ENCODE results near the gene LIPC.

LIPC gene

GRCh38 chr15:58517682-58518525 lies 86.1 kb downstream of the LIPC start:
- no peak for DNase-seq (ENCODE audit: low read depth, low spot score)

DNA sequence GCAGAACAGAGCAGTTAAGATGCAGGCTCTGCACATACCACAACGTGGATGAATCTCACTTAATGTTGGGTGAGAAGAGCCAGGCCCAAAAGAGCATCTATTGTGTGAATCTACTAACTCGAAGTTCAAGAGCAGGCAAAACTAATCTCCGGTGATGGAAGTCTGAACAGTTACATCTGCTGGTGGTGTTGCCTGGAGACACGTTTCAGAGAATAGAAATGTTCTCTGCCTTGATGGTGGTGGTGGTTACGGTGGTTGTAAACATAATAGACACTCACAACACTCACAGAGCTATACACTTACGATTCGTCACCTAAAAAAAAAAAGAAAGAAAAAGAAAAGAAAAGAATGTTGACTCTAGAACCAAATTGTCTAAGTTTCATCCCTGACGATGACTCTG lies 86.8 kb downstream of the LIPC start:
- DNase-seq (ENCODE audit: low read depth, low spot score), result no peak

- DNase-seq (ENCODE audit: low read depth, low spot score), result no peak
Measured at GRCh38 chr15:58519516-58519915, 87.7 kb downstream of the LIPC start.

DNA sequence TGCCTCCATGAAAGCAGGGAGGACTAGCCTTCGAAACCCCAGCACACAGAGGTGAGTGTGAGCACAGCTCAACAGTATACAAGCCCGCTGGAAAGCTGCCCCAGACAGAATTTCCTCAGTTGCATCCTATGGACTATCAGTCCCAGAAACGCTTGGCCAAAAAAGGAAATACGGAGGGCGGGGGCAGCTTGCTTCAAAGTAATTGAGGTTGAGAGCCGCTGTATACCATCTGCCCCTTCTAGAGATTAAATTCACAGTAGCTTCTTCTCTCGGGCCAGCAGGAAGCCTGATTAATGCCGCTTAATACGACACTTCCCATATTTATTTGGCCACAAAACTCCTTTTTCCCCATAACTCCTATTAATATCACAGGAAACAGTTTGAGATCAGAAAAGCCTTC lies 88.7 kb downstream of the LIPC start:
- DNase-seq (ENCODE audit: low read depth, low spot score), result no peak

GRCh38 chr15:58520936-58521292 lies 89.1 kb downstream of the LIPC start:
- DNase-seq (ENCODE audit: low read depth, low spot score), result no peak

DNA sequence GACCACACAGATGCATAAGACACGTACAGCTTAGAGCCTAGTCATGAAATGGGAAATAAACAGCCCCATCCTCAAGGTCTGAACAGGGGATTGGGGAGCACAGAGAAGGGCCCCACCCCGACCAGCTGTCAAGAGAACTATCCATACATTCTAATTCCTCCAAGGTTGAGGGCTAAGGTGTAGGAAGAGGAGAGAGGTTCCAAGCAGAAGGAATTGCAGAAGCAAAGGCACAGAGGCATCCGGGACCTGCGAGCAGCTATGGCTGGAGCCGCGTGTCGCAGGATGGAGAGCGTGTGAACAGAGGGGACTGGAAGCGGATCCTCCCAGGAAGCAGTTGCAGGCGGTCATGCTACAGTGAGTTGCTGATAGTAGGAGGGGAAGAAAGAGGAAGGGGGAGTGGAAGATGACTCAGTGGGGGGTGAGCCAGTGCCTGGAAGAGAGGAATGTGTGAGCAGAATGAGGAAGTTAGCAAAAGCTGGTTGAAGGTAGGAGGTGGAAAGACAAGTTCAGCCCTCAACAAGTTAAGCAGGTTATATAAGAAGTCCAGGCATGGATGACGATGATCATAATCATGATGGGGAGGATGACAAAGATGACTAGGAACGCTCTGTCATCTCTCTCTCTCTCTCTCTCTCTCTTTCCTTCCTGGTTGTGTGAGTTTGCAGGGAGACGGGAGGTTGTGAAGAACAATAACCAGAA lies 89.7 kb downstream of the LIPC start:
- no peak for DNase-seq (ENCODE audit: low read depth, low spot score)

DNA sequence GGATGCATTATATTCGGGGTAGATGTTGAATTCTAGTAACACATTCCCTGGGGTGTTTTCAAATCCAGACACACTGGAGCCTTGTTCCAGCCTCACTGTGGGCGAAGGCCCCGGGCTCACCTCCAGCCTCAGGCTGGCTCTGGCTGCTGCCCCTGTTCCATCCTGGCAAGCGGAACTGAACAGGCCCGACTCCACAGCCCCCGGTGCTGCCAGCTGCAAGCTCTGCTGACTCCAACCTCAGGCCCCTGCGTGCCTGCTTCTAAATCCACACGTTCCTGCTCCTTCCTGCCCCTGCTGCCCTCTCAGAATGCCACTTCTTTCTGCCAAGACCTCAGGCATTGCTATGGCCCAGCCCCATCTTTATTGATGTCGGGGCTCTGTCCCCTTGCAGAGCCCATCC lies 90.6 kb downstream of the LIPC start:
- no peak for DNase-seq (ENCODE audit: low read depth, low spot score)

- DNase-seq (ENCODE audit: low read depth, low spot score), result no peak
Measured at GRCh38 chr15:58522865-58523264, 91.1 kb downstream of the LIPC start.

DNA sequence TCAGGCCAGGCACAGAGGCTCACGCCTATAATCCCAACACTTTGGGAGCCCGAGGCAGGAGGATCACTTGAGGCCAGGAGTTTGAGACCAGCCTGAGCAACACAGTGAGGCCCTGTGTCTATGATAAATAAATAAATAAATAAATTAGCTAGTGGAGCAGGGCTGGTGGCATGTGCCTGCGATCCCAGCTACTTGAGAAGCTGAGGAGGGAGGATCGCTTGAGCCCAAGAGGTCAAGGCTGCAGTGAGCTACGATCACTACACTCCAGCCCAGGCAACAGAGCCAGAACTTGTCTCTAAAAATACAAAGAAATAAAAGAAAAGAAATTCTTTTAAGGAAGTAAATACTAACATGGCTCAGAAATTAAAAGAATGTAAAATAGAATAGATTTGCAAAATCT lies 91.8 kb downstream of the LIPC start:
- no peak for DNase-seq (ENCODE audit: low read depth, low spot score)

GRCh38 chr15:58524247-58524646 lies 92.5 kb downstream of the LIPC start:
- DNase-seq (ENCODE audit: low read depth, low spot score), result no peak

- DNase-seq (ENCODE audit: low read depth, low spot score), result no peak
Measured at GRCh38 chr15:58525991-58526421, 94.2 kb downstream of the LIPC start.

GRCh38 chr15:58526647-58527192 lies 94.9 kb downstream of the LIPC start:
- DNase-seq (ENCODE audit: low read depth, low spot score), result no peak

GRCh38 chr15:58527573-58528187 lies 95.9 kb downstream of the LIPC start:
- DNase-seq (ENCODE audit: low read depth, low spot score), result no peak

GRCh38 chr15:58528188-58528870 lies 96.5 kb downstream of the LIPC start:
- no peak for DNase-seq (ENCODE audit: low read depth, low spot score)

- no peak for DNase-seq (ENCODE audit: low read depth, low spot score)
Measured at GRCh38 chr15:58529041-58529440, 97.2 kb downstream of the LIPC start.

GRCh38 chr15:58530056-58530590 lies 98.3 kb downstream of the LIPC start:
- no peak for DNase-seq (ENCODE audit: low read depth, low spot score)

DNA sequence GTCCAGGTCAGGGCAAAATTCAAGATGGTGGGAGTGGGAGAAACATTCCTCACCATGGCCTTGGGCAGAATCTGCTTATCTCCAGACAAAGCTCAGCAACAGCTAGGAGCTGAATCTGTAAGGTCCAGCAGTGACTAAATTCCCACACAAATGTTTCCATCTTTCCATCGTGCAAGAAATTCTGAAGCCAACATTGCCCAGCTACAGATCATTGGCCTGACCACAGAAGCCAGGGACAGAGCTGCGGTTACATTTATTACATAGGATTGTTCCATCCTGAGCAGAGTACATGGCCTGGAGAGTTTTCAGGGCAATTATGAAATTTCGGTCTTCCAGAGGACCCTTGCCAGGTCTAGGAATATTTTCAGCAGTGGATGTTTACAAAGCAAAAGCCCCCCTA lies 100.3 kb downstream of the LIPC start:
- DNase-seq (ENCODE audit: low read depth, low spot score), result no peak

GRCh38 chr15:58534556-58534955 lies 102.8 kb downstream of the LIPC start:
- no peak for DNase-seq (ENCODE audit: low read depth, low spot score)

DNA sequence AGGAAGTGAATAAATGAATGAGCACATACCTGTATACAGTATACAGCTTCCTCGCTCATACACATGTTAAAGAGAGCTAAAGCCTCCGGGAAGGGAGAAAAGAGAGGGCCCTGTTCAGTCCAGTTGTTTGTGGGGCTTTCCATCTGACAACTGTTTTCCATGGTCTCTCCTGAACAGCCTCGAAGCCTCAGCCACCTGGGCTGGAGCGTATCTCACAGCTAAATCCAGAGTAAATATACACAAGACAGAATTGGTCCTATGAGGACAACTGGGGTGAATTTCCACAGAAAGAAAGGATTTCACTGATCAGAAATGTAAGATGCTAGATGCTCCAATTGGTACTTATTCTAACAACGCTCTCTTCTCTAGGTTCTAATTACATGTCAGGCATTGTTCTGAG lies 103.5 kb downstream of the LIPC start:
- no peak for DNase-seq (ENCODE audit: low read depth, low spot score)

DNA sequence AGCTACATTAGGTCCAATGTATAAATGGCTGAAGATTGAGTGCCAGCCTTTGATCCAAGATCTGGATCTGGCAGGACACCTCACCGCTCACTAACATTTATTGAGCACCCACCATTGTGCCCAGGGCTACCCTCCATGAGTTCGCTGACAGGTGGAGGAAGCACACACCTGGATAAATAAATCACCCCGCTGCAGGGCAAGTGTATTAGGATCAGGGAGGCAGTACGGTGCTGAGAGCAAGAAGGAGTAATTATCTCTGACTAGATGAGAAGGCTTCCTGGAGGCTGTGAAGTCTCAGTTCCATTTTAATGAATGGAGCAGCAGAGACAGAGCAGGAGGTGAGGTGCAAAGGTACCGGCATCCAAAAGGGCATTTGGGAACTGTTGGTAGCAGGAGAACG lies 104.1 kb downstream of the LIPC start:
- DNase-seq (ENCODE audit: low read depth, low spot score), result no peak

- no peak for DNase-seq (ENCODE audit: low read depth, low spot score)
Measured at GRCh38 chr15:58536414-58536813, 104.6 kb downstream of the LIPC start.

- DNase-seq (ENCODE audit: low read depth, low spot score), result no peak
Measured at GRCh38 chr15:58537033-58537432, 105.2 kb downstream of the LIPC start.
